ENCODE data around the gene HRCT1. TPM values are rescaled to one million over a fixed set of nuclear protein-coding genes. Genes with fewer than 3 reads are reported as not detected.
"Not testable (repeated sequence)": the region's sequence is repeated elsewhere in the genome, so short reads cannot be mapped to it uniquely, and the experiment has no call there.

HRCT1 gene
- polyA plus RNA-seq, 1 donor from 2014 or later = not detected

GRCh38 chr9:35884908-35885307 lies 21.1 kb upstream of the HRCT1 start:
- H3K4me2 ChIP-seq (ENCODE audit: low read length); H3K79me2 ChIP-seq (replicated peaks; ENCODE audit: insufficient read depth, low read length); H3K36me3 ChIP-seq (ENCODE audit: insufficient read depth, low read length); H3K27me3 ChIP-seq (ENCODE audit: insufficient read depth, low read depth, low read length); H3K9me2 ChIP-seq (ENCODE audit: insufficient read depth, low read length); H3K9me3 ChIP-seq (ENCODE audit: low read length); H3K27ac ChIP-seq (ENCODE audit: low read length); H2AFZ ChIP-seq (ENCODE audit: low read depth, low read length); H4K20me1 ChIP-seq (ENCODE audit: insufficient read depth); H3K9ac ChIP-seq (ENCODE audit: low read length); H3F3A ChIP-seq (ENCODE audit: insufficient read depth, low read length, poor library complexity, severe bottlenecking); H3K4me3 ChIP-seq (ENCODE audit: low read length): not testable (repeated sequence)

DNA sequence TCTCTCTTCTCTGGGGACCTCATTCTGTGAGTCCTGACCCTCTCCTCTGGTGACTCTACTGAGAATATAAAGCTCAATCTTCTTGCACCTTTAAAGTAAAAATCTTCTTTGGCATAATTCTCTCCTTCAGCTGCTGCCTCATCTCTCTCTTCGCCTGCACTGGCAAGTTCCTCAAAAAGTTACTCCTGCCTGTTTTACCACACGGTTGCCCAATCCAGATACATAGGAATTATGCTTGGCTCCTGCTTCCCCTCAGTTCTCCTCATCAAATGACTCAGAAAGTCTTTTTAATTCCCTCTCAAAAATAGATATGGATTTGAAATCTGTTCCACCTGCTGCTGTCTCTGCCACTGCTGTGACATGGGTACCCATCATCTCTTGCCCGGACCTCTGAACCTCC lies 14.4 kb upstream of the HRCT1 start:
- Histone ChIP-seq H3K27ac (ENCODE audit: low read length) (no peak overlapping the region), H3K4me3 (ENCODE audit: low read length) (no peak overlapping the region), H3K79me2 (replicated peaks; ENCODE audit: insufficient read depth, low read length) (no peaks in the 10 kb centered on the region), H3K9ac (ENCODE audit: low read length) (no peak overlapping the region), H3K9me3 (ENCODE audit: low read length) (no peaks in the 10 kb centered on the region), H3K36me3 (ENCODE audit: insufficient read depth, low read length) (no peaks in the 10 kb centered on the region), H3K27me3 (ENCODE audit: insufficient read depth, low read depth, low read length) (no peaks in the 10 kb centered on the region), H3F3A (ENCODE audit: insufficient read depth, low read length, poor library complexity, severe bottlenecking) (no peaks in the 10 kb centered on the region), H3K4me2 (ENCODE audit: low read length) (no peak overlapping the region), H2AFZ (ENCODE audit: low read depth, low read length) (no peak overlapping the region), H4K20me1 (ENCODE audit: insufficient read depth) (no peaks in the 10 kb centered on the region), H3K9me2 (ENCODE audit: insufficient read depth, low read length) (no peaks in the 10 kb centered on the region)
- TF ChIP-seq EP300 (conservative IDR thresholded peaks at IDR 0.05; ENCODE audit: poor library complexity, severe bottlenecking) (no peak), CTCF (IDR thresholded peaks at IDR 0.05; ENCODE audit: poor library complexity, severe bottlenecking) (no peak), EZH2 (IDR thresholded peaks at IDR 0.05; ENCODE audit: borderline replicate concordance, insufficient read depth, low read length, poor library complexity, severe bottlenecking) (no peak), TAF1 (IDR thresholded peaks at IDR 0.05; ENCODE audit: low read depth) (no peak), MXI1 (conservative IDR thresholded peaks at IDR 0.05; ENCODE audit: poor library complexity, severe bottlenecking) (no peak), RAD21 (conservative IDR thresholded peaks at IDR 0.05) (no peak), SMC3 (conservative IDR thresholded peaks at IDR 0.05; ENCODE audit: poor library complexity) (no peak), POLR2AphosphoS5 (IDR thresholded peaks at IDR 0.05) (no peak), REST (IDR thresholded peaks at IDR 0.05; ENCODE audit: borderline replicate concordance) (no peak)

DNA sequence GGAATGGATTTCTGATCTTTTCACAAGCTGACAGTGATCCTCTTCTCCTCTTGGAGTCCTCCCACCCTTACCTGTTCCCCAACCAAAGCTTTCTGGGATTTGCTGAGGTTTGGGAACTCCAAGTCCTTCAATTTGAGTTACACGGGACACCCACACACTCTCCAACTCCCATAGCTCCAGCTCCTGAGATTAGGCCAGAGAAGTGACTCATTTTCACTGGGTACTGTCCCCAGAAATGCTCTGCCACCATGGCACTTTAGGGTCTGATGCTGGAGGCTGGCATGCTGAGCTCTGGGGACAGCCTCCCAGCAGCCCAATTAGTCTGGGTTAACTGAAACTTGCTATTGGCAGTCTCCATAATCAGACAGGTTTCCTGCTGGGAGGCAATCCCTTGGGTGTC lies 14.0 kb upstream of the HRCT1 start:
- Histone ChIP-seq H3K9me2 (ENCODE audit: insufficient read depth, low read length) (no peaks in the 10 kb centered on the region), H4K20me1 (ENCODE audit: insufficient read depth) (no peaks in the 10 kb centered on the region), H3K4me2 (ENCODE audit: low read length) (no peak overlapping the region), H3K9me3 (ENCODE audit: low read length) (no peaks in the 10 kb centered on the region), H3K9ac (ENCODE audit: low read length) (no peak overlapping the region), H3K79me2 (replicated peaks; ENCODE audit: insufficient read depth, low read length) (no peaks in the 10 kb centered on the region), H3K36me3 (ENCODE audit: insufficient read depth, low read length) (no peaks in the 10 kb centered on the region), H2AFZ (ENCODE audit: low read depth, low read length) (no peak overlapping the region), H3K27me3 (ENCODE audit: insufficient read depth, low read depth, low read length) (no peaks in the 10 kb centered on the region), H3K4me3 (ENCODE audit: low read length) (no peak overlapping the region), H3K27ac (ENCODE audit: low read length) (no peak overlapping the region), H3F3A (ENCODE audit: insufficient read depth, low read length, poor library complexity, severe bottlenecking) (no peaks in the 10 kb centered on the region)
- no peak for TF ChIP-seq RAD21 (conservative IDR thresholded peaks at IDR 0.05)
- TF ChIP-seq TAF1 (IDR thresholded peaks at IDR 0.05; ENCODE audit: low read depth) = no peak
- no peak for TF ChIP-seq SMC3 (conservative IDR thresholded peaks at IDR 0.05; ENCODE audit: poor library complexity)
- TF ChIP-seq POLR2AphosphoS5 (IDR thresholded peaks at IDR 0.05) = no peak
- TF ChIP-seq CTCF (IDR thresholded peaks at IDR 0.05; ENCODE audit: poor library complexity, severe bottlenecking) = no peak
- TF ChIP-seq EP300 (conservative IDR thresholded peaks at IDR 0.05; ENCODE audit: poor library complexity, severe bottlenecking) = no peak
- no peak for TF ChIP-seq EZH2 (IDR thresholded peaks at IDR 0.05; ENCODE audit: borderline replicate concordance, insufficient read depth, low read length, poor library complexity, severe bottlenecking)
- no peak for TF ChIP-seq MXI1 (conservative IDR thresholded peaks at IDR 0.05; ENCODE audit: poor library complexity, severe bottlenecking)
- TF ChIP-seq REST (IDR thresholded peaks at IDR 0.05; ENCODE audit: borderline replicate concordance) = no peak
